T-cell (primary cell): ENCODE measurements around the gene GOSR2. TPM values are rescaled to one million over a fixed set of nuclear protein-coding genes. Genes with fewer than 3 reads are reported as not detected.

Experiments used
- ATAC-seq, 4 experiments: fragments of 200-7000 bp in 3 of 4; fragments of 150-1000 bp in 1 of 4; cut with Tn5 transposase; replicated peaks in 1 of 4; 1 replicate in 3 of 4; 2 replicates in 1 of 4; pipeline ENCODE4 v1.10.0; 2021; ENCODE audit warnings: moderate library complexity in 3 of 4, mild to moderate bottlenecking in 2 of 4, moderate number of reproducible peaks in 1 of 4
- CTCF ChIA-PET, 2 donors: fragments of 300-600 bp; sonication (Branson Sonifier 250); formaldehyde crosslinking; loops; one replicate each; lab custom pipeline; 2022; ENCODE audit warnings: antibody characterized with exemption in 2 of 2; lab: Charles Lee
- POLR2A ChIA-PET, 2 donors: fragments of 300-600 bp; sonication (Branson Sonifier 250); formaldehyde crosslinking; loops; one replicate each; lab custom pipeline; 2022; ENCODE audit warnings: antibody characterized with exemption in 2 of 2; lab: Charles Lee
- DNase-seq, 35 experiments: peaks; one replicate each; pipeline versions ENCODE4 v3.0.0 to v3.0.0-alpha.2; 2013 to 2023
- H3K27ac ChIP-seq: one replicate; pipeline ENCODE4 v1.5.1; 2013; ENCODE audit warnings: low read length
- H3K27me3 ChIP-seq, 2 experiments: replicated peaks in 1 of 2; 1 replicate in 1 of 2; 2 replicates in 1 of 2; pipeline versions ENCODE4 v1.6.1 to v1.7.0; 2013; ENCODE audit warnings: low read length in 1 of 2, mixed read lengths in 1 of 2; ENCODE audit not compliant: control insufficient read depth in 2 of 2, insufficient read depth in 2 of 2; ENCODE audit errors: extremely low read depth in 1 of 2
- H3K36me3 ChIP-seq, 2 donors: 1 replicate in 1 of 2; 2 replicates in 1 of 2; pipeline versions ENCODE4 v1.6.1 to v1.7.0; 2013; ENCODE audit warnings: low read length in 1 of 2; ENCODE audit not compliant: control insufficient read depth in 2 of 2, insufficient read depth in 1 of 2; ENCODE audit errors: extremely low read depth in 1 of 2
- H3K4me1 ChIP-seq, 2 experiments: 1 replicate in 1 of 2; 2 replicates in 1 of 2; pipeline versions ENCODE4 v1.6.1 to v1.7.0; 2013; ENCODE audit warnings: low read length in 2 of 2, mixed read lengths in 1 of 2; ENCODE audit not compliant: insufficient read depth in 2 of 2, control insufficient read depth in 1 of 2; ENCODE audit errors: extremely low read depth in 1 of 2
- H3K4me3 ChIP-seq, 2 donors: 1 replicate in 1 of 2; 2 replicates in 1 of 2; pipeline versions ENCODE4 v1.5.1 to v1.7.0; 2013; ENCODE audit warnings: mild to moderate bottlenecking in 2 of 2, low read length in 1 of 2, moderate library complexity in 1 of 2; ENCODE audit not compliant: control insufficient read depth in 1 of 2; ENCODE audit errors: extremely low read depth in 1 of 2
- H3K9me3 ChIP-seq: 2 replicates; pipeline ENCODE4 v1.7.0; 2013
- H3K27ac Mint-ChIP-seq, 2 donors: one replicate each; pipeline ENCODE4 v1.8.0; 2020 to 2021; ENCODE audit warnings: mild to moderate bottlenecking in 2 of 2, mixed read lengths in 2 of 2
- H3K27me3 Mint-ChIP-seq, 2 donors: one replicate each; pipeline ENCODE4 v1.8.0; 2021 to 2022; ENCODE audit warnings: mixed read lengths in 2 of 2
- H3K36me3 Mint-ChIP-seq: one replicate; pipeline ENCODE4 v1.8.0; 2021; ENCODE audit warnings: mixed read lengths
- H3K4me1 Mint-ChIP-seq, 3 donors: one replicate each; pipeline ENCODE4 v1.8.0; 2020 to 2022; ENCODE audit warnings: mixed read lengths in 3 of 3, mild to moderate bottlenecking in 1 of 3
- H3K4me3 Mint-ChIP-seq, 3 donors: one replicate each; pipeline ENCODE4 v1.8.0; 2020 to 2022; ENCODE audit warnings: mild to moderate bottlenecking in 3 of 3, mixed read lengths in 3 of 3, moderate library complexity in 3 of 3
- H3K9me3 Mint-ChIP-seq, 3 donors: one replicate each; pipeline ENCODE4 v1.8.0; 2020 to 2022; ENCODE audit warnings: mixed read lengths in 3 of 3
- WGBS: methylation state at CpG from one replicate; pipeline ENCODE4 v1.1.5; 2013; ENCODE audit warnings: missing lambda C conversion rate; ENCODE audit not compliant: insufficient coverage; 5-methylcytosine and 5-hydroxymethylcytosine counted together
- total RNA-seq, 35 experiments: library from RNA in 6 of 35; stranded (reverse) in 6 of 35; fragments of 120-200 nt in 1 of 35; gene quantifications; one replicate each; pipeline versions ENCODE4 v1.2.1 to v1.2.4 and lab custom pipeline; 2013 to 2026

GOSR2 gene
- total RNA-seq, 5 donors from 2014 or later (not counting 1 experiment from before 2014, with no cell fraction given) = 60.3 to 80.2 (median 74.1) TPM

DNA sequence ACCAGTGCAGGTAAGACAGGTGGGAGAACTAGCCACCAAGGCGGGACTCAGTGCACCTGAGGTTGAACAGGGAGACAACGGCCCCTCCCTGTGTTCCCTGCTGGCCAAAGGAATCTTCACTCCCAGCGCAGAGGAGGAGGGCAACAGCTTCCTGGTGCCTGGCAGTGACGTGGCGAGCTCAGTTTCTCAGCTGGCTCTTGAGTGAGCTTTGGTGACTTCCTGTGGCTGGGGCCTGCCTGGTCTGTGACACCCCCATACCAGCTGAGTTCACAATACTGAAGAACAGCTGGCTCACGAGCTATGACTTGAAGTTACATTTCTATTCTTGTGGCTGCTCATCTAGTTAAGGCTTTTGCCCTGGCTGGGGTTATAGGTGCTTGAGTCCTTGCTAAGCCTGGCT lies 45.5 kb upstream of the GOSR2 start:
- Histone ChIP-seq H3K9me3 (no peaks in the 10 kb centered on the region), H3K36me3 (no peaks in the 10 kb centered on the region), H3K27me3 (peaks cover 0 to under 1% of the 10 kb centered on the region in 2 experiments), H3K4me3 (no peak overlapping the region), H3K4me1 (peaks cover 0 to 9% of the 10 kb centered on the region in 2 experiments), H3K27ac (no peak overlapping the region)
- WGBS = 40% methylated on average over 5 of the region's 6 CpGs
- ChIA-PET CTCF (no interaction called here), POLR2A (interaction anchor here in 1 of 2 donors (0.6 kb wide), 1 partner anchor 18 kb away, joined by 3 read pairs; no protein-coding TSS in a partner anchor)
- no peaks in the 10 kb centered on the region for H3K36me3 Mint-ChIP-seq
- H3K27ac Mint-ChIP-seq = no peak overlapping the region
- peak in 1 of 4 experiments; percentile 43 for ATAC-seq
- no peaks in the 10 kb centered on the region for H3K27me3 Mint-ChIP-seq
- peak in 2 of 35 experiments; percentile 3 to 5 for DNase-seq
- no peak overlapping the region for H3K4me3 Mint-ChIP-seq
- H3K4me1 Mint-ChIP-seq = peaks cover 3 to 5% (median 4%) of the 10 kb centered on the region in 3 donors
- no peaks in the 10 kb centered on the region for H3K9me3 Mint-ChIP-seq

DNA sequence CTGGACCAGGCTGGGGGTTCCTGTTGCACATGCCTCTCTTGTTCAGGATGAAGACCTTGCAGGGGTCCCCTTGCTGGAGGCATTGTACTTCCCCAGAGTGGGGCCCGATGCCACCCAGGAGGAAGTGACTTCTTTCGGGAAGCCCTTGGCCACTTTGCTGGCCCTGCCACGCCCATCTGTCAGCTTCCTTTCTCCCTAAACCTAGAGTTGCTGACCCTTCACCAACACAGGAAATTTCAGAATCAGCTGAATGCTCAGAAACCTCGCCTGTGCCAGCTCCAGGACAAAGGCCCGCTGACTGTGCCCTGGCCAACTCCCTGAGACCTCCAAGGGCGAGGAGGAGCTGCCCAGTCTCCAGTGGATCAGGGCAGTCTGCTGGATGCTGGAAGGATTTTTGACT lies 44.9 kb upstream of the GOSR2 start:
- Mint-ChIP-seq H3K36me3 (no peaks in the 10 kb centered on the region), H3K27ac (no peak overlapping the region), H3K4me3 (no peak overlapping the region), H3K27me3 (no peaks in the 10 kb centered on the region), H3K4me1 (peaks cover 3 to 5% (median 4%) of the 10 kb centered on the region in 3 donors), H3K9me3 (no peaks in the 10 kb centered on the region)
- H3K36me3 ChIP-seq = no peaks in the 10 kb centered on the region
- H3K27me3 ChIP-seq = no peaks in the 10 kb centered on the region
- H3K9me3 ChIP-seq = no peaks in the 10 kb centered on the region
- peaks cover 0 to 9% of the 10 kb centered on the region in 2 experiments for H3K4me1 ChIP-seq
- 41% methylated on average over 6 of the region's 6 CpGs for WGBS
- CTCF ChIA-PET = no interaction called here
- no peak overlapping the region for H3K4me3 ChIP-seq
- POLR2A ChIA-PET = no interaction called here
- DNase-seq = no peak
- no peak overlapping the region for H3K27ac ChIP-seq
- no peak for ATAC-seq

DNA sequence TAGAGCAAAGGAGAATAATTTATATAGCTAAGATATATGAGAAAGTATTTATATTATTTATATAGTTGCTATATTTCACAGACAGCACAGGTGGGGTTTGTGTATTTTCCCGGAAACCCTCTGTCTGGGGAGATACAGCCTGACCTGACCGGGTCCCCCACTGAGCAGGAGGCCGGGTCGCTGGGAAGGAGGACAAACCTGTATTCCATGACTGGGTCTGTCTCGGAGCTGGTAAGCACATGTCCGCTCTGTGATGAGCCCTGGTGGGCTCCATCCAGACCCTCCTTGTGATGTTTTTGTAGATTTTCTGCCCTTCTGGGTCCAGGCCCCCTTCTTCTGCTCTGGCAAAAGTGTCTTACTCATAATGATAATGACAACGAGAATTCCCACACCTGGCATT lies 43.9 kb upstream of the GOSR2 start:
- peaks cover 0 to 4% of the 10 kb centered on the region in 2 experiments for H3K27me3 ChIP-seq
- H3K9me3 ChIP-seq = no peaks in the 10 kb centered on the region
- Mint-ChIP-seq H3K27ac (no peak overlapping the region), H3K4me3 (no peak overlapping the region), H3K9me3 (no peaks in the 10 kb centered on the region), H3K27me3 (no peaks in the 10 kb centered on the region), H3K4me1 (peaks cover 3 to 5% (median 4%) of the 10 kb centered on the region in 3 donors), H3K36me3 (no peaks in the 10 kb centered on the region)
- POLR2A ChIA-PET = interaction anchor here in 1 of 2 donors (0.6 kb wide), 1 partner anchor 993 kb away, joined by 3 read pairs; no protein-coding TSS in a partner anchor
- no peaks in the 10 kb centered on the region for H3K36me3 ChIP-seq
- H3K4me1 ChIP-seq = peaks cover 0 to 9% of the 10 kb centered on the region in 2 experiments
- WGBS = 78% methylated on average over 6 of the region's 7 CpGs
- CTCF ChIA-PET = no interaction called here
- no peak overlapping the region for H3K4me3 ChIP-seq
- DNase-seq (no peak), ATAC-seq (no peak)
- H3K27ac ChIP-seq = no peak overlapping the region

DNA sequence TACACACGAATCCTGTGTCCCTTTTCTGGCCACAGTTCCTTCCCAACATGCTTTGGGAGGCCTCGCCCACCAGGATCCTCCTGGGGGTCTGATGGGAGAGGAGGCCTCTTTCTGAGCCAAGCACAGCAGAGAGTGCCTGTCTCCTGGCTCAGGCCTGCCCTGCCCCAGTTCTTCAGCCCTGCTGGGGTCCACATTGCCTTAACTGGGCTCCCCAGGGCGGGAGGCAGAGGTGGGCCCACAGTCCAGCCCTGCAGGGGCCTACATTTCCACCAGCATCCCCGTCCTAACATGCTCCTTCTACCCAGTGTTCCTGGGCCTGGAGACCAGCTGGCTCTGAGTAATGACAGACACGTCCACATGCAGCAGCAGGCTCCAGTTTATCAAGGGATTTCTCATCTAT lies 41.9 kb upstream of the GOSR2 start:
- CTCF ChIA-PET = no interaction called here

DNA sequence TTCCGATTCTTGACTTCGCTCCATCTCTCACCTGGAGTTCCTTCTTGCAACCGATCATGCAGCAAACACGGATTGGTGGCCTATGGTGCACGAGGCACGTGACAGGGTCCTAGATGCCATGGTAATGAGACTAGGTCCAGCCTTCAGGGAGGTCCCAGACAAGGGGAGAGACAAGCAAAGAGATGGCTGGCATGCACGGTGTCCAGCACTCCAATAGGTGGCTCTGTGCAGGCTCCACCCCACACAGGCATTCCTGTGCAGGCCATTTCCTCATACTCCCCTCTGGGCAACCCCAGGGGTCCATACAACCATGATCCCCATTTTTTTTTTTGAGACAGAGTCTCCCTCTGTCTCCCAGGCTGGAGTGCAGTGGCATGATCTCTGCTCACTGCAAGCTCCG lies 40.3 kb upstream of the GOSR2 start:
- Histone ChIP-seq H3K27me3 (peaks cover 0 to 17% of the 10 kb centered on the region in 2 experiments), H3K36me3 (no peaks in the 10 kb centered on the region), H3K9me3 (no peaks in the 10 kb centered on the region), H3K4me3 (no peak overlapping the region), H3K27ac (no peak overlapping the region), H3K4me1 (peaks cover 0 to 4% of the 10 kb centered on the region in 2 experiments)
- no peak overlapping the region for H3K27ac Mint-ChIP-seq
- POLR2A ChIA-PET = no interaction called here
- no peaks in the 10 kb centered on the region for H3K36me3 Mint-ChIP-seq
- CTCF ChIA-PET = no interaction called here
- H3K9me3 Mint-ChIP-seq = no peaks in the 10 kb centered on the region
- 88% methylated on average over 6 of the region's 8 CpGs for WGBS
- peaks cover 0 to 2% (median 2%) of the 10 kb centered on the region in 3 donors for H3K4me1 Mint-ChIP-seq
- ATAC-seq = no peak
- H3K27me3 Mint-ChIP-seq = peaks cover 4 to 10% of the 10 kb centered on the region in 2 donors
- no peak overlapping the region for H3K4me3 Mint-ChIP-seq
- DNase-seq = no peak

More for the DNA sequence above, 41.9 kb upstream of the GOSR2 start:
- no peaks in the 10 kb centered on the region for H3K36me3 ChIP-seq
- no peaks in the 10 kb centered on the region for H3K9me3 ChIP-seq
- peaks cover 4 to 7% of the 10 kb centered on the region in 2 donors for H3K27me3 Mint-ChIP-seq
- peaks cover 0 to 17% of the 10 kb centered on the region in 2 experiments for H3K27me3 ChIP-seq
- H3K4me1 Mint-ChIP-seq = peaks cover 3 to 5% (median 4%) of the 10 kb centered on the region in 3 donors
- no peak for ATAC-seq
- no peaks in the 10 kb centered on the region for H3K9me3 Mint-ChIP-seq
- POLR2A ChIA-PET = no interaction called here
- H3K36me3 Mint-ChIP-seq = no peaks in the 10 kb centered on the region
- H3K4me1 ChIP-seq = peaks cover 0 to 9% of the 10 kb centered on the region in 2 experiments
- H3K27ac Mint-ChIP-seq = no peak overlapping the region
- DNase-seq = no peak
- 38% methylated on average over 3 of the region's 5 CpGs for WGBS
- H3K27ac ChIP-seq = no peak overlapping the region
- no peak overlapping the region for H3K4me3 Mint-ChIP-seq
- no peak overlapping the region for H3K4me3 ChIP-seq

DNA sequence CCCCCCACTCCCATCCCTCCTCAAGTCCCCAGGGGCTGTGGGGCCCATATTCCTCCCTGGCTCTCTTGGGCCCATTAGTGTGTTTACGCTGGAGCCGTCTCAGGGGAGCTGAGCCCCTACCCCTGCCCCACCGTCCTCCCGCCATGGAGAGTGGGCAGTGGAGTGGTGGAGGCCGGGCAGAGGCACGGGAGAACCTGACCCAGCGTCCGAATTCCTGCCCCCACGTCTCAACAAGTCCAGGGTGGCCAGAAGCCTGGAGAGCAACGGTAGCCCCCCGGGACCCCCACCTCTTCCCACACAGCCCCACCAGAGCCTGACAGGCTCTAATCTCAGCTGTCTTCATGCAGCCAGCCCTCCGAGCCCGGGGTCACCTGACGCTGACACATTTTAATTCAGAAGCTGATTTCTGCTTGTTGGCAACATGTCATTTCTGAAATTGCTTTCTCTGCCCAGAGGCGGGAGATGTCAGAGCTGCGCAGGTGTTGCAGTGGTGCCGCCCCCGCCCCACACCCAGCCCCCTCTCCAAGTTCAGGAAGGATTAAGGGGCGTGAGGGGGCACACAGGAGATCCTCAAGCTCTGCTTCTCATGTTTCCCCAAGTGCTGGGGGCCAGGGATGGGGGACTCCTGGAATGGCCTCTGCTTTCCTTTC lies 39.0 kb upstream of the GOSR2 start:
- H3K27ac ChIP-seq = no peak overlapping the region
- Mint-ChIP-seq H3K36me3 (no peaks in the 10 kb centered on the region), H3K4me1 (no peaks in the 10 kb centered on the region), H3K4me3 (no peak overlapping the region), H3K27ac (no peak overlapping the region), H3K9me3 (no peaks in the 10 kb centered on the region), H3K27me3 (peaks cover 4 to 10% of the 10 kb centered on the region in 2 donors)
- H3K27me3 ChIP-seq = peaks cover 0 to 17% of the 10 kb centered on the region in 2 experiments
- DNase-seq (no peak), ATAC-seq (no peak)
- no peak overlapping the region for H3K4me3 ChIP-seq
- H3K9me3 ChIP-seq = no peaks in the 10 kb centered on the region
- CTCF ChIA-PET = no interaction called here
- POLR2A ChIA-PET = no interaction called here
- no peaks in the 10 kb centered on the region for H3K36me3 ChIP-seq
- WGBS = 69% methylated on average over 8 of the region's 19 CpGs
- no peaks in the 10 kb centered on the region for H3K4me1 ChIP-seq
